Measurements from ENCODE around the gene BRPF1.

DNA sequence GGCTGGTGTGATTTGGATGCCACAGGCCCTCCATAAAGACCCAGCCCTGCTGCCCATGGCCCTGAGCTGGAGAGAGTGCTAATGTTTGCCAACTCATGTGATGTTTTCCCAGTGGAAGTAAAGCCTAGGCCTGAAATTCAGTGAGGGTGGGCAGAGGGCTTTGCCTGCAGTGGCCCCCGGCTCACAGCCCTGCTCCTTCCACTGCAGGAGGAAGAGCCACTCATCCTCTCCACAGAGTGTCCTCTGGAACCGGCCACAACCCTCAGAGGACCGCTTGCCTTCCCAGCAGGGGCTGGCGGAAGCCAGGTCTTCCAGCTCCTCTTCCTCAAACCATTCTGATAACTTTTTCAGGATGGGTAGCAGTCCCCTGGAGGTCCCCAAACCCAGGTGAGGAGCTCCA lies 41.8 kb upstream of the BRPF1 start:
- no peak for TF ChIP-seq CTCF (IDR thresholded peaks at IDR 0.05)
- no peak for TF ChIP-seq POLR2A (IDR thresholded peaks at IDR 0.05)
